Thyroid gland (tissue), 4 donors: ENCODE results near the gene UCK2.

Experiments used
- POLR2A ChIP-seq, 2 donors: fragments of 450-650 bp; IDR thresholded peaks; one replicate each; pipeline ENCODE4 v1.6.1; 2017; ENCODE audit warnings: antibody characterized with exemption in 2 of 2, mild to moderate bottlenecking in 2 of 2, moderate library complexity in 1 of 2
- TF ChIP-seq, protein P1 (sequence below), 6 experiments: fragments of 200-600 bp in 3 of 6; fragments of 450-650 bp in 3 of 6; sonication (generic) in 3 of 6; IDR thresholded peaks; one replicate each; pipeline ENCODE4 v1.5.1; 2016 to 2019; ENCODE audit warnings: antibody characterized with exemption in 6 of 6, mild to moderate bottlenecking in 2 of 6, inconsistent platforms in 1 of 6, moderate library complexity in 1 of 6

DNA sequence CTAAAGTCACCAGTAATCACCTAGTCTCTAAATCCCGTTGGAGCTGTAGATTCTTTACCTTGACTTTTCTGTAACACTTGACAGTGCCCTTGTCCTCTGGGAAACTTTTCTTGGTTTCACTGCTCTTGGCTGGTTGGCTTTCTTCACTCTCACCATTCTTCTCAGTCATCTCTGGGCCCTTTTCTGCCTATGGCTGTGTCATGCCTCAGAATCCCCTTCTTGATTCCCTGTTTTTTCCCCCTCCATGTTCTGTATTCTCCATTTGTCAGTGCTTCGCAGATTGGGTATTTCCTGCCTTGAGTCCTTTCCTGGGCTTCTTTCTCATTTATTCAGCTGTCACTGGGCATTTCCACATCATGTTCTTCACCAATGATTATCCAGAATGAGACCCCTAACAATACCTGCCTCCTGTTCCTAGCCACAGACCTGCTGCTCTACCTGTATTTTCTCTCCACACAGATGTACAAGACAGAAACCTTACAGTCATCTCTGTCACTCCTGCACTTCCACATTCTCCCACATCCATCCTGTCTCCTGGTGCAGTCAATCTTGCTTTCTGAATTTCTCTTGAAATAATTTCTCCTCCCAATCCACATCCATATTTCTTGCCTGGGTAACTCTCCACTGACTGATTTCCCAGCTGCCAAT lies 14.7 kb downstream of the UCK2 start:
- no peak for TF ChIP-seq POLR2A (IDR thresholded peaks at IDR 0.05)
- TF ChIP-seq, protein P1, sequence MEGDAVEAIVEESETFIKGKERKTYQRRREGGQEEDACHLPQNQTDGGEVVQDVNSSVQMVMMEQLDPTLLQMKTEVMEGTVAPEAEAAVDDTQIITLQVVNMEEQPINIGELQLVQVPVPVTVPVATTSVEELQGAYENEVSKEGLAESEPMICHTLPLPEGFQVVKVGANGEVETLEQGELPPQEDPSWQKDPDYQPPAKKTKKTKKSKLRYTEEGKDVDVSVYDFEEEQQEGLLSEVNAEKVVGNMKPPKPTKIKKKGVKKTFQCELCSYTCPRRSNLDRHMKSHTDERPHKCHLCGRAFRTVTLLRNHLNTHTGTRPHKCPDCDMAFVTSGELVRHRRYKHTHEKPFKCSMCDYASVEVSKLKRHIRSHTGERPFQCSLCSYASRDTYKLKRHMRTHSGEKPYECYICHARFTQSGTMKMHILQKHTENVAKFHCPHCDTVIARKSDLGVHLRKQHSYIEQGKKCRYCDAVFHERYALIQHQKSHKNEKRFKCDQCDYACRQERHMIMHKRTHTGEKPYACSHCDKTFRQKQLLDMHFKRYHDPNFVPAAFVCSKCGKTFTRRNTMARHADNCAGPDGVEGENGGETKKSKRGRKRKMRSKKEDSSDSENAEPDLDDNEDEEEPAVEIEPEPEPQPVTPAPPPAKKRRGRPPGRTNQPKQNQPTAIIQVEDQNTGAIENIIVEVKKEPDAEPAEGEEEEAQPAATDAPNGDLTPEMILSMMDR (IDR thresholded peaks at IDR 0.05) = no peak
